GM19240 (cell line): ENCODE measurements around the gene MDM4.

Experiments used
- DNase-seq: peaks from one replicate; pipeline ENCODE4 v3.0.0; 2011; ENCODE audit warnings: low spot score; ENCODE audit not compliant: insufficient read length

Gene MDM4

DNA sequence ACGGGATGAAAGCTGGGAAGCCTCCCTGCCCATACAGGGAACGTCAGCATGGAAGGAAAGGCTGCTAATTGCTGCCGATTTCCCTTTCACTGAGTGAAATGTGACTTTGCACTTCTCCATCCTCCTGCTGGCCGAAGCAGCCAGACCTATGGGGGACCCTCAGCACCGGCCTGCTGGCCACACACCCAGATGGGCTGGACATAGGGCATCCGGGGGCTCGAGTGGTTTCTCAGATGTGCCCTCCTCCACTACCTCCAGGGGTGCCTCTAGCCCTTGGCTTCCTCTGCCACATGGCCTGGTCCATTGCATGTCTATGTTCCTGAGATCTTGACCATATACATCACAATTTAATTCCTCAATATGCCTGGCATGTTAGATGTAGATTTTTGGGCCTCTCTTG, 89.6 kb downstream of the MDM4 start:
- DNase-seq: no peak
